HCT116 (cell line): Measurements from ENCODE around the gene NUFIP2.

ENCODE experiments used
- EGR1 ChIP-seq: IDR thresholded peaks from 2 replicates; pipeline ENCODE4 v1.6.1; 2012; ENCODE audit warnings: low read depth
- EZH2 ChIP-seq: fragments of 200-600 bp; sonication (generic); IDR thresholded peaks from 2 replicates; pipeline ENCODE4 v1.6.1; 2017; ENCODE audit warnings: antibody characterized with exemption, mixed run types
- EZH2phosphoT487 ChIP-seq: fragments of 200-600 bp; IDR thresholded peaks from 2 replicates; pipeline ENCODE4 v1.6.1; 2018; ENCODE audit warnings: antibody characterized with exemption, borderline replicate concordance
- POLR2A ChIP-seq: IDR thresholded peaks from 2 replicates; pipeline ENCODE4 v1.7.0; 2011; ENCODE audit warnings: borderline replicate concordance; ENCODE audit not compliant: insufficient read depth, insufficient read length; ENCODE audit errors: extremely low read depth
- POLR2AphosphoS5 ChIP-seq: IDR thresholded peaks from 2 replicates; pipeline ENCODE4 v1.6.1; 2011; ENCODE audit warnings: mild to moderate bottlenecking, low read depth, low read length, moderate library complexity
- SRF ChIP-seq: IDR thresholded peaks from 2 replicates; pipeline ENCODE4 v1.6.1; 2012; ENCODE audit warnings: low read depth
- ZFX ChIP-seq: fragments of 450-650 bp; IDR thresholded peaks from 2 replicates; pipeline ENCODE4 v1.6.1; 2017
- TF ChIP-seq, protein P1 (sequence below), 3 experiments: fragments of 200-600 bp in 1 of 3; sonication (generic) in 1 of 3; IDR thresholded peaks in 2 of 3; conservative IDR thresholded peaks in 1 of 3; 2 replicates each; pipeline ENCODE4 v1.5.1; 2012 to 2017; ENCODE audit warnings: low read depth in 2 of 3, low read length in 2 of 3, antibody characterized with exemption in 1 of 3, borderline replicate concordance in 1 of 3, control low read depth in 1 of 3, mild to moderate bottlenecking in 1 of 3, mixed read lengths in 1 of 3, mixed run types in 1 of 3, moderate library complexity in 1 of 3; ENCODE audit not compliant: insufficient read depth in 1 of 3
- TF ChIP-seq, protein P2 (sequence below): IDR thresholded peaks from 2 replicates; pipeline ENCODE4 v1.6.1; 2011; ENCODE audit warnings: mild to moderate bottlenecking, low read length, moderate library complexity; ENCODE audit not compliant: insufficient replicate concordance; ENCODE audit errors: extremely low read depth
- TF ChIP-seq, protein P3 (sequence below): IDR thresholded peaks from 2 replicates; pipeline ENCODE4 v1.6.1; 2012

DNA sequence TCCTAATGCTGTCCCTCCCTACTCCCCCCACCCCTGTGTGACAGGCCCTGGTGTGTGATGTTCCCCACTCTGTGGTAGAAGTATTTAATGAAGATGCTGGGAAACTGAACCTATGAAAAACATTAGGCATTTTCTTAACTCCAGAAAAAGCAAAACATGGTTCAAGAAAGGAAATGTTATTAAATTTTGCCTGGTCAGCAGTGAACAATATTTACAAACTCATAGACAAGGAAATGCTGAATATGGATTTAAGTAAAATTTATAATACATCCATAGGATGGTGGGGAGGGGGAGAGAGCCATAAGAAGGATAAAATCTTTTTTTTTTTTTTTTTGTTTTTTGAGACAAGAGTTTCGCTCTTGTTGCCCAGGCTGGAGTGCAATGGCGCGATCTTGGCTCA, 58.0 kb downstream of the NUFIP2 start:
- TF ChIP-seq POLR2A (no peak), POLR2AphosphoS5 (no peak), EZH2 (no peak), SRF (no peak), EZH2phosphoT487 (no peak), EGR1 (no peak), ZFX (no peak)
- TF ChIP-seq, protein P1, sequence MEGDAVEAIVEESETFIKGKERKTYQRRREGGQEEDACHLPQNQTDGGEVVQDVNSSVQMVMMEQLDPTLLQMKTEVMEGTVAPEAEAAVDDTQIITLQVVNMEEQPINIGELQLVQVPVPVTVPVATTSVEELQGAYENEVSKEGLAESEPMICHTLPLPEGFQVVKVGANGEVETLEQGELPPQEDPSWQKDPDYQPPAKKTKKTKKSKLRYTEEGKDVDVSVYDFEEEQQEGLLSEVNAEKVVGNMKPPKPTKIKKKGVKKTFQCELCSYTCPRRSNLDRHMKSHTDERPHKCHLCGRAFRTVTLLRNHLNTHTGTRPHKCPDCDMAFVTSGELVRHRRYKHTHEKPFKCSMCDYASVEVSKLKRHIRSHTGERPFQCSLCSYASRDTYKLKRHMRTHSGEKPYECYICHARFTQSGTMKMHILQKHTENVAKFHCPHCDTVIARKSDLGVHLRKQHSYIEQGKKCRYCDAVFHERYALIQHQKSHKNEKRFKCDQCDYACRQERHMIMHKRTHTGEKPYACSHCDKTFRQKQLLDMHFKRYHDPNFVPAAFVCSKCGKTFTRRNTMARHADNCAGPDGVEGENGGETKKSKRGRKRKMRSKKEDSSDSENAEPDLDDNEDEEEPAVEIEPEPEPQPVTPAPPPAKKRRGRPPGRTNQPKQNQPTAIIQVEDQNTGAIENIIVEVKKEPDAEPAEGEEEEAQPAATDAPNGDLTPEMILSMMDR (IDR thresholded peaks at IDR 0.05 in 2 of 3, conservative IDR thresholded peaks at IDR 0.05 in 1 of 3; ENCODE audit: borderline replicate concordance in 1 of 3, insufficient read depth in 1 of 3, low read depth in 2 of 3, low read length in 2 of 3) = no peak
- TF ChIP-seq, protein P2, sequence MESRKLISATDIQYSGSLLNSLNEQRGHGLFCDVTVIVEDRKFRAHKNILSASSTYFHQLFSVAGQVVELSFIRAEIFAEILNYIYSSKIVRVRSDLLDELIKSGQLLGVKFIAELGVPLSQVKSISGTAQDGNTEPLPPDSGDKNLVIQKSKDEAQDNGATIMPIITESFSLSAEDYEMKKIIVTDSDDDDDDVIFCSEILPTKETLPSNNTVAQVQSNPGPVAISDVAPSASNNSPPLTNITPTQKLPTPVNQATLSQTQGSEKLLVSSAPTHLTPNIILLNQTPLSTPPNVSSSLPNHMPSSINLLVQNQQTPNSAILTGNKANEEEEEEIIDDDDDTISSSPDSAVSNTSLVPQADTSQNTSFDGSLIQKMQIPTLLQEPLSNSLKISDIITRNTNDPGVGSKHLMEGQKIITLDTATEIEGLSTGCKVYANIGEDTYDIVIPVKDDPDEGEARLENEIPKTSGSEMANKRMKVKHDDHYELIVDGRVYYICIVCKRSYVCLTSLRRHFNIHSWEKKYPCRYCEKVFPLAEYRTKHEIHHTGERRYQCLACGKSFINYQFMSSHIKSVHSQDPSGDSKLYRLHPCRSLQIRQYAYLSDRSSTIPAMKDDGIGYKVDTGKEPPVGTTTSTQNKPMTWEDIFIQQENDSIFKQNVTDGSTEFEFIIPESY = no peak
- TF ChIP-seq, protein P3, sequence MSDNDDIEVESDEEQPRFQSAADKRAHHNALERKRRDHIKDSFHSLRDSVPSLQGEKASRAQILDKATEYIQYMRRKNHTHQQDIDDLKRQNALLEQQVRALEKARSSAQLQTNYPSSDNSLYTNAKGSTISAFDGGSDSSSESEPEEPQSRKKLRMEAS = no peak
